ENCODE results near the gene NDUFS2.

NDUFS2 gene

GRCh38 chr1:161189036-161189435, 13.1 kb upstream of the NDUFS2 start:
- no peak overlapping the region for H3K9ac ChIP-seq (ENCODE audit: low read length)
- TF ChIP-seq EZH2 (IDR thresholded peaks at IDR 0.05; ENCODE audit: borderline replicate concordance, low read length), result no peak
- TF ChIP-seq CTCF (IDR thresholded peaks at IDR 0.05; ENCODE audit: low read length), result no peak
- no peaks in the 10 kb centered on the region for H3K9me2 ChIP-seq (ENCODE audit: low read depth, low read length)
- H3K79me2 ChIP-seq (ENCODE audit: insufficient read depth, low read length), result no peaks in the 10 kb centered on the region
- no peak overlapping the region for H3K4me2 ChIP-seq (ENCODE audit: low read length)
- no peak overlapping the region for H3K27ac ChIP-seq (ENCODE audit: low read depth, low read length, poor library complexity, severe bottlenecking)
- H3K4me1 ChIP-seq (ENCODE audit: insufficient read depth, low read length, severe bottlenecking), result peaks cover 35% of the 10 kb centered on the region
- H2AFZ ChIP-seq (ENCODE audit: low read length), result no peak overlapping the region
- no peaks in the 10 kb centered on the region for H4K20me1 ChIP-seq (ENCODE audit: insufficient read depth, low read length)
- H3F3A ChIP-seq (ENCODE audit: insufficient read depth, low read length), result 0 out of 2 replicates have a peak, but pooled peaks cover 4% of the 10 kb centered on the region
- no peaks in the 10 kb centered on the region for H3K27me3 ChIP-seq (ENCODE audit: insufficient read depth, low read length)
- H3K36me3 ChIP-seq (ENCODE audit: insufficient read depth, low read length), result no peaks in the 10 kb centered on the region
- H3K4me3 ChIP-seq (ENCODE audit: low read depth, low read length, poor library complexity, severe bottlenecking), result no peak overlapping the region
- no peaks in the 10 kb centered on the region for H3K9me3 ChIP-seq (ENCODE audit: low read length)

GRCh38 chr1:161190962-161191521, 11.1 kb upstream of the NDUFS2 start:
- Histone ChIP-seq H3K27me3 (ENCODE audit: insufficient read depth, low read length) (no peaks in the 10 kb centered on the region), H3F3A (ENCODE audit: insufficient read depth, low read length) (0 out of 2 replicates have a peak, but pooled peaks cover 3% of the 10 kb centered on the region), H2AFZ (ENCODE audit: low read length) (no peak overlapping the region), H3K9me2 (ENCODE audit: low read depth, low read length) (no peaks in the 10 kb centered on the region), H3K79me2 (ENCODE audit: insufficient read depth, low read length) (no peaks in the 10 kb centered on the region), H3K4me1 (ENCODE audit: insufficient read depth, low read length, severe bottlenecking) (peaks cover 20% of the 10 kb centered on the region), H3K9me3 (ENCODE audit: low read length) (no peaks in the 10 kb centered on the region), H3K9ac (ENCODE audit: low read length) (no peak overlapping the region), H3K4me3 (ENCODE audit: low read depth, low read length, poor library complexity, severe bottlenecking) (no peak overlapping the region), H3K36me3 (ENCODE audit: insufficient read depth, low read length) (no peaks in the 10 kb centered on the region), H3K4me2 (ENCODE audit: low read length) (no peak overlapping the region), H3K27ac (ENCODE audit: low read depth, low read length, poor library complexity, severe bottlenecking) (no peak overlapping the region), H4K20me1 (ENCODE audit: insufficient read depth, low read length) (no peaks in the 10 kb centered on the region)
- TF ChIP-seq EZH2 (IDR thresholded peaks at IDR 0.05; ENCODE audit: borderline replicate concordance, low read length) (no peak), CTCF (IDR thresholded peaks at IDR 0.05; ENCODE audit: low read length) (no peak)

DNA sequence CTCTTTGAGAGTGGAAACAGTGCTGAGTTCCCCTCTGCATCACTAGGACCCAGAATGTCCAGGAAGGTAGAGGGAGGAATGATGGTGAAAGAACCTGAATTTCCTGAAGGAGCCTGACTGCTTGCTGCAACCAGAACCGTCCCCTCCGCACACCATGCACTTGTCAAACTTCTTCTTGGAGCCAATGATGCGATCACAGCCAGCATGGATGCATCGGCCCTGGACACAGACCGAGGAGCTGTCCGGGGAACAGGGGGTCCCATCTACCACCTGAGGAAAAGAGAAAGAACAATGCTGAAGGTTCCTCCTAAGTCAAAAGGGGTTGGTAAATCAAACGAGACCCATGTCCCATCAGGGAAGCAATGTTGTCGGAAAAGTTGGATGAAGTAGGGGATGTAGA, 10.2 kb upstream of the NDUFS2 start:
- Histone ChIP-seq H3K9ac (ENCODE audit: low read length) (no peak overlapping the region), H3K4me1 (ENCODE audit: insufficient read depth, low read length, severe bottlenecking) (peaks cover 11% of the 10 kb centered on the region), H2AFZ (ENCODE audit: low read length) (no peak overlapping the region), H4K20me1 (ENCODE audit: insufficient read depth, low read length) (no peaks in the 10 kb centered on the region), H3K27me3 (ENCODE audit: insufficient read depth, low read length) (no peaks in the 10 kb centered on the region), H3K36me3 (ENCODE audit: insufficient read depth, low read length) (no peaks in the 10 kb centered on the region), H3K79me2 (ENCODE audit: insufficient read depth, low read length) (no peaks in the 10 kb centered on the region), H3K4me2 (ENCODE audit: low read length) (no peak overlapping the region), H3K27ac (ENCODE audit: low read depth, low read length, poor library complexity, severe bottlenecking) (no peak overlapping the region), H3K9me2 (ENCODE audit: low read depth, low read length) (no peaks in the 10 kb centered on the region), H3K9me3 (ENCODE audit: low read length) (no peaks in the 10 kb centered on the region), H3K4me3 (ENCODE audit: low read depth, low read length, poor library complexity, severe bottlenecking) (no peak overlapping the region), H3F3A (ENCODE audit: insufficient read depth, low read length) (no peaks in the 10 kb centered on the region)
- TF ChIP-seq CTCF (IDR thresholded peaks at IDR 0.05; ENCODE audit: low read length) (no peak), EZH2 (IDR thresholded peaks at IDR 0.05; ENCODE audit: borderline replicate concordance, low read length) (no peak)
